Measurements from ENCODE around the gene ELMO3. TPM values are rescaled to one million over a fixed set of nuclear protein-coding genes. Genes with fewer than 3 reads are reported as not detected.
A peak's percentile ranks its signal among the peaks of the same experiment; 100 is the strongest.

The ELMO3 gene
- total and polyA plus RNA-seq, 2 of the 13 experiments (the other 11 are each of a cell fraction or from before 2014, with no cell fraction given) = 2.6 to 4.0 TPM

DNA sequence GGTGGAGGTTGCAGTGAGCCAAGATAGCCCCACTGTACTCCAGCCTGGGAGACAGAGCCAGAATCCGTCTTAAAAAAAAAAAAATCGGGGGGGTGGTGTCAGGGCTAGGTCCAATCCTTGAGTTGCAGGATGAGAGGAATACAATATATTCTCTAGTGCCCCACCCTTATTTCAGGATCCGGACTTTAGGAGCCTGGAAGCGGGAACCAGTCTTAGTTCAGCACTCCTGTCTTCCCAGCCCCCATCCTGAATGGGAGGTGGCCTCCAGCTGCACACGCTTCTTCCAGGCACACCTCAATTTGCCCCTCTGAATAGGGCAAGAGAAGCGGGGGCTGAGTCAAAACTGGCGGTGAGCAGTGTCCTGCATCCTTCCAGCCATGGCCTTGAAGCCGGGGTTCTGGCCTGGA, 46.7 kb downstream of the ELMO3 start (continued):
- TF ChIP-seq, protein P1, sequence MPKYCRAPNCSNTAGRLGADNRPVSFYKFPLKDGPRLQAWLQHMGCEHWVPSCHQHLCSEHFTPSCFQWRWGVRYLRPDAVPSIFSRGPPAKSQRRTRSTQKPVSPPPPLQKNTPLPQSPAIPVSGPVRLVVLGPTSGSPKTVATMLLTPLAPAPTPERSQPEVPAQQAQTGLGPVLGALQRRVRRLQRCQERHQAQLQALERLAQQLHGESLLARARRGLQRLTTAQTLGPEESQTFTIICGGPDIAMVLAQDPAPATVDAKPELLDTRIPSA (CRISPR knock-in tag; IDR thresholded peaks at IDR 0.05; ENCODE audit: borderline replicate concordance) = 0 out of 2 replicates have a peak, but pooled peaks have one; percentile 62
- TF ChIP-seq, protein P2, sequence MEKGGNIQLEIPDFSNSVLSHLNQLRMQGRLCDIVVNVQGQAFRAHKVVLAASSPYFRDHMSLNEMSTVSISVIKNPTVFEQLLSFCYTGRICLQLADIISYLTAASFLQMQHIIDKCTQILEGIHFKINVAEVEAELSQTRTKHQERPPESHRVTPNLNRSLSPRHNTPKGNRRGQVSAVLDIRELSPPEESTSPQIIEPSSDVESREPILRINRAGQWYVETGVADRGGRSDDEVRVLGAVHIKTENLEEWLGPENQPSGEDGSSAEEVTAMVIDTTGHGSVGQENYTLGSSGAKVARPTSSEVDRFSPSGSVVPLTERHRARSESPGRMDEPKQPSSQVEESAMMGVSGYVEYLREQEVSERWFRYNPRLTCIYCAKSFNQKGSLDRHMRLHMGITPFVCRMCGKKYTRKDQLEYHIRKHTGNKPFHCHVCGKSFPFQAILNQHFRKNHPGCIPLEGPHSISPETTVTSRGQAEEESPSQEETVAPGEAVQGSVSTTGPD (CRISPR knock-in tag; IDR thresholded peaks at IDR 0.05) = no peak
- no peak for TF ChIP-seq ZNF263 (CRISPR knock-in tag; IDR thresholded peaks at IDR 0.05)
- TF ChIP-seq ARNTL (CRISPR knock-in tag; IDR thresholded peaks at IDR 0.05) = no peak
- 0 out of 2 replicates have a peak, but pooled peaks have one; percentile 16 for TF ChIP-seq SETDB1 (CRISPR knock-in tag; IDR thresholded peaks at IDR 0.05; ENCODE audit: borderline replicate concordance)
- TF ChIP-seq, protein P3, sequence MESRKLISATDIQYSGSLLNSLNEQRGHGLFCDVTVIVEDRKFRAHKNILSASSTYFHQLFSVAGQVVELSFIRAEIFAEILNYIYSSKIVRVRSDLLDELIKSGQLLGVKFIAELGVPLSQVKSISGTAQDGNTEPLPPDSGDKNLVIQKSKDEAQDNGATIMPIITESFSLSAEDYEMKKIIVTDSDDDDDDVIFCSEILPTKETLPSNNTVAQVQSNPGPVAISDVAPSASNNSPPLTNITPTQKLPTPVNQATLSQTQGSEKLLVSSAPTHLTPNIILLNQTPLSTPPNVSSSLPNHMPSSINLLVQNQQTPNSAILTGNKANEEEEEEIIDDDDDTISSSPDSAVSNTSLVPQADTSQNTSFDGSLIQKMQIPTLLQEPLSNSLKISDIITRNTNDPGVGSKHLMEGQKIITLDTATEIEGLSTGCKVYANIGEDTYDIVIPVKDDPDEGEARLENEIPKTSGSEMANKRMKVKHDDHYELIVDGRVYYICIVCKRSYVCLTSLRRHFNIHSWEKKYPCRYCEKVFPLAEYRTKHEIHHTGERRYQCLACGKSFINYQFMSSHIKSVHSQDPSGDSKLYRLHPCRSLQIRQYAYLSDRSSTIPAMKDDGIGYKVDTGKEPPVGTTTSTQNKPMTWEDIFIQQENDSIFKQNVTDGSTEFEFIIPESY (CRISPR knock-in tag; IDR thresholded peaks at IDR 0.05) = no peak

DNA sequence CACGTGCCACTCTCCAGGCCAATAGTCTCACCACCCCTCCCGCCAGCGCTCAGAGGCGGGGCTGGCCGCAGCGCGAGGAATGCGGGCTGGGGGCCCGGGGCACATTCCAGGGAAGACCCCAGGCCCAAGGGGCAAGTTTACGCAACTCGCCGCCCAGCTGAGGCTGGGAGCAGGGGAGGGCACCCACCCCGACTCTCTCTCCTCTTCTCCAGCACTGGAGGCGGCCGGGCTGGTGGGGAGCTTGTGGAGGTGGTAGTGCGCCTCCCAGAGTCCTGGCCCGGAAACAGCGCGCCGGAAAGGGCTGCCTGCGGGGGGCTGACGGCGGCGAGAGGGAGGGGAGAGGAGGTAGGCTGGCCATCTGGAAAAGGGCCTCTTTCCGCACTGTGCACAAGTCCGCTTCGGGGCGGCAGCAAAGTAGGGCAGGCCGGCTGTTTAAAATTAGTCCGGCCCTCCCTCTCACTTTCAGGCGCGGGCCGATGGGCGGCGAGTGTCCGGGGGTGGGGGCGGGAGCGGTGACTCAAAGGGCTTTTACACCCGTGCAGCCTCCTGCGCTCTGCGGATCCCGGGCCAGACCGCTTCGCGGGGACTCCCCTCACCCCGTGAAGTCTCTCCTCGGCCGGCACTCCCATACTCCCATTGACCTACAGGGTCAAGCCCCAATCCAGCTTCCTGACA, 47.3 kb downstream of the ELMO3 start:
- in situ Hi-C loops (cut with HindIII; ENCODE audit: extremely low pct_ligation_motif_present, low pct_unique_long_range_greater_than_20kb) = no loop called here
- TF ChIP-seq, protein P4, sequence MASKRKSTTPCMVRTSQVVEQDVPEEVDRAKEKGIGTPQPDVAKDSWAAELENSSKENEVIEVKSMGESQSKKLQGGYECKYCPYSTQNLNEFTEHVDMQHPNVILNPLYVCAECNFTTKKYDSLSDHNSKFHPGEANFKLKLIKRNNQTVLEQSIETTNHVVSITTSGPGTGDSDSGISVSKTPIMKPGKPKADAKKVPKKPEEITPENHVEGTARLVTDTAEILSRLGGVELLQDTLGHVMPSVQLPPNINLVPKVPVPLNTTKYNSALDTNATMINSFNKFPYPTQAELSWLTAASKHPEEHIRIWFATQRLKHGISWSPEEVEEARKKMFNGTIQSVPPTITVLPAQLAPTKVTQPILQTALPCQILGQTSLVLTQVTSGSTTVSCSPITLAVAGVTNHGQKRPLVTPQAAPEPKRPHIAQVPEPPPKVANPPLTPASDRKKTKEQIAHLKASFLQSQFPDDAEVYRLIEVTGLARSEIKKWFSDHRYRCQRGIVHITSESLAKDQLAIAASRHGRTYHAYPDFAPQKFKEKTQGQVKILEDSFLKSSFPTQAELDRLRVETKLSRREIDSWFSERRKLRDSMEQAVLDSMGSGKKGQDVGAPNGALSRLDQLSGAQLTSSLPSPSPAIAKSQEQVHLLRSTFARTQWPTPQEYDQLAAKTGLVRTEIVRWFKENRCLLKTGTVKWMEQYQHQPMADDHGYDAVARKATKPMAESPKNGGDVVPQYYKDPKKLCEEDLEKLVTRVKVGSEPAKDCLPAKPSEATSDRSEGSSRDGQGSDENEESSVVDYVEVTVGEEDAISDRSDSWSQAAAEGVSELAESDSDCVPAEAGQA (IDR thresholded peaks at IDR 0.05; ENCODE audit: low read depth) = peak; percentile 73; the same call in 1 of the 2 replicates
- TF ChIP-seq, protein P4 (CRISPR knock-in tag; IDR thresholded peaks at IDR 0.05; ENCODE audit: borderline replicate concordance) = no peak

More for the DNA sequence above, 47.3 kb downstream of the ELMO3 start:
- 1% methylated on average over 15 of the region's 48 CpGs for WGBS (ENCODE audit: low lambda C conversion rate)
- intact Hi-C loops (cut with micrococcal nuclease; ENCODE audit: unreplicated experiment) = loop anchor here (2.0 kb wide), 1 partner anchor 53 kb away; the partner anchor contains the start of gene E2F4
- H2AFZ ChIP-seq (ENCODE audit: low read length) = no peak overlapping the region
- peaks cover 0 to 2% of the 10 kb centered on the region in 2 experiments; a peak in 2 of 5 replicates for H3K36me3 ChIP-seq (replicated peaks in 1 of 2; ENCODE audit: control insufficient read depth in 1 of 2, insufficient read depth in 2 of 2, low read length in 2 of 2)
- H3K4me2 ChIP-seq (ENCODE audit: low read depth, low read length) = peak overlapping the region; percentile 97
- DNase-seq (ENCODE audit: low spot score) = peak; percentile 87
- no peaks in the 10 kb centered on the region for H3K9me3 ChIP-seq (ENCODE audit: low read length)
- peak overlapping the region; percentile 73 for H3K27ac ChIP-seq (ENCODE audit: extremely low read length, insufficient read depth, low read length)
- TSS peak; percentile 33 for BruUV-seq (replicated peaks)
- H3K27me3 ChIP-seq (ENCODE audit: control insufficient read depth in 1 of 2, insufficient read depth in 2 of 2, low read length in 2 of 2) = peaks cover 0 to 22% of the 10 kb centered on the region in 2 experiments; a peak in 3 of 5 replicates
- peak; percentile 81 for FAIRE-seq
- ChIA-PET CTCF (ENCODE audit: low intra/inter-chr PET ratio, low total read pairs) (interaction anchor here (1.3 kb wide), 1 partner anchor 268 kb away, joined by 3 read pairs; no protein-coding TSS in a partner anchor), POLR2A (interaction anchor here (0.6 to 6.1 kb wide), 17 partner anchors 10 to 292 kb away, joined by 3 to 71 read pairs (median 6); partner anchors contain the start of genes HSD11B2, PLEKHG4 and TMEM208)
- H3K4me3 ChIP-seq (replicated peaks in 1 of 3; ENCODE audit: insufficient read depth in 1 of 3, low read depth in 2 of 3, low read length in 3 of 3) = peak overlapping the region; percentile 63 to 85 (median 82)
- peak overlapping the region; percentile 69 for H3K9ac ChIP-seq (ENCODE audit: insufficient read depth, low read depth, low read length)
- H3K79me2 ChIP-seq (ENCODE audit: insufficient read depth, low read length) = no peaks in the 10 kb centered on the region
- H3K4me1 ChIP-seq (ENCODE audit: insufficient read depth, low read length) = peaks cover 66% of the 10 kb centered on the region
- H4K20me1 ChIP-seq (ENCODE audit: insufficient read depth, low read length) = no peaks in the 10 kb centered on the region
- peak; percentile 78 for ATAC-seq

All from HepG2 (cell line).